ENCODE results near the gene MAN1A1.

Gene MAN1A1

GRCh38 chr6:119308048-119308570 lies 41.5 kb downstream of the MAN1A1 start:
- TF ChIP-seq CTCF (IDR thresholded peaks at IDR 0.05; ENCODE audit: low read depth, low read length, missing control alignments): no peak
- H3K4me3 ChIP-seq (replicated peaks; ENCODE audit: low read depth, low read length): no peak overlapping the region
- peak; percentile 52 for DNase-seq (ENCODE audit: extremely low read depth, low read depth)

DNA sequence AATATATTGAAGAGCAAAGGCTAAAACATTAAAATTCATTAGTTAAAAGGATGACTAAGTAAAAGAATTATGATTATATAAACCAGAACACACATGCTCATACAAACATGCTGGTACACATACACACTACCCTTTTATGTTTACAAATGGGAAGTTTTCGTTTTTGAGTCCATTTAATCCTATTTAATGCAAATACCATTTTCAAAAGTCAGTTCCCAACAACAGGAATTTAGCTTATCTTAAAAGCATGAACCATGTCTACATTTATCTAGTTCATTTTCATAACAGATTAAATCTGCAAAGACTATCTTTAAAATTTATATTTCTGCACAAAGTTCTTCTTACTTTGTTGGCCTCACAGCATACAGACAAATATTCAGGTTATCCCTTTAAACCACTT lies 42.5 kb downstream of the MAN1A1 start:
- DNase-seq (ENCODE audit: extremely low read depth, low read depth): no peak
- H3K4me3 ChIP-seq (replicated peaks; ENCODE audit: low read depth, low read length): no peak overlapping the region
- TF ChIP-seq CTCF (IDR thresholded peaks at IDR 0.05; ENCODE audit: low read depth, low read length, missing control alignments): no peak

GRCh38 chr6:119306396-119306968 lies 43.1 kb downstream of the MAN1A1 start:
- DNase-seq (ENCODE audit: extremely low read depth, low read depth): no peak
- no peak overlapping the region for H3K4me3 ChIP-seq (replicated peaks; ENCODE audit: low read depth, low read length)
- no peak for TF ChIP-seq CTCF (IDR thresholded peaks at IDR 0.05; ENCODE audit: low read depth, low read length, missing control alignments)

GRCh38 chr6:119303164-119303887 lies 46.2 kb downstream of the MAN1A1 start:
- no peak for DNase-seq (ENCODE audit: extremely low read depth, low read depth)
- TF ChIP-seq CTCF (IDR thresholded peaks at IDR 0.05; ENCODE audit: low read depth, low read length, missing control alignments): no peak
- no peak overlapping the region for H3K4me3 ChIP-seq (replicated peaks; ENCODE audit: low read depth, low read length)

DNA sequence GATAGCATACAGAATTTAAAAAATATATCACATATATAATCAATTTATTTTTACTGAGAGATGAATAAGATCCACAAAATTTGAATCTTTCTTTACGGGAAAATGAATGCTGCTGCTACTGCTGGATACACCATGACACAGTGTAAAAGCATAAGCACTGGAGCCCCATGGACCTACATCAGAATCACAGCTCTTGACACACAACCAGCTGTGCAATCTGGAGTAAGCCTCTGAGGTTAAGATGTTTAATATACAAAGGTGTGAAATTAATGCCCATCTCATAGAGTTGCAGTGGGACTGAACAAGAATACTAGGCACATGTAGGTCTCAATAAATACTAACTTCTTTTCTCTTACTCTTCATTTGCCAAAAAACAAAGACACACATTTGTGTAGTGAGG lies 48.1 kb downstream of the MAN1A1 start:
- no peak for DNase-seq (ENCODE audit: extremely low read depth, low read depth)
- H3K4me3 ChIP-seq (replicated peaks; ENCODE audit: low read depth, low read length): no peak overlapping the region
- no peak for TF ChIP-seq CTCF (IDR thresholded peaks at IDR 0.05; ENCODE audit: low read depth, low read length, missing control alignments)

DNA sequence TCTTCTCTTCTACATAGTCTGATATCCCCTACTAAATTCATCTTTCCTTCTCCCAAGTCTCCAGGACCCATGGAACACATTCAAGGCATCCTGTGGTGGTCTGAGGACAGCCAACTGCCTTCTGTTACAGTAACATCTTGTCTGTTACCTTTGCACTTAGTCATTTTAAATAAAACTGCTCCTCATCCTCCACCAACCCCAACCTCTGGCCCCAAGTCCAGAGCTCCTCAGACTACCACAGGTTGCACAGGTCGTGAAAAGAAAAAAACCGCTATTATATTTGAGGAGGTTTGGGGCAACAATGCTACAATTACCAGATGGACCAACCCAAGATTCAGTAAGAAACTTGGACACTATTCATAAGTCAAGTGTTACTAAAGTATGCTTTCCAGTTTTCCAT lies 49.9 kb downstream of the MAN1A1 start:
- H3K4me3 ChIP-seq (replicated peaks; ENCODE audit: low read depth, low read length): no peak overlapping the region
- TF ChIP-seq CTCF (IDR thresholded peaks at IDR 0.05; ENCODE audit: low read depth, low read length, missing control alignments): no peak
- DNase-seq (ENCODE audit: extremely low read depth, low read depth): no peak

All from HFF-Myc (cell line).